Measurements from ENCODE around the gene RPS6KA1.

The RPS6KA1 gene

DNA sequence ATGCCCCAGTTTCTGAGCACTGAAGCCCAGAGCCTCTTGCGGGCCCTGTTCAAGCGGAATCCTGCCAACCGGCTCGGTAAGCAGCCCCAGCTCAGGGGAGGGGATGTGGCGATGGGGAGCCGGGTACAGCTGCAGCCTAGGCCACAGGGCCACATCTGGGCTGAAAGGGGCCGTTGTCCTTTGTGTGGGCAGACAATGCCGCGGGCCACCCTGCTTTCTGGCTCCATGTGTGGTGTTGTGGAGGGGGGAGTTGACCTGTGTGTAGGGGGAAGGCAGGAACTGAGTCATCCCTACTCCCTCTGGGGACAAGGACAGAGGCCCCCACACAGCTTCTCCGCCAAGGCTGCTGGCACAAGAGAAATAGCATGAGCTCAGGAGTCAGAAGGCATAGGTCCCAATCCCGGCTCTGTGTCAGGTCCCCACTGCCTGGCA, 26.0 kb downstream of the RPS6KA1 start:
- H3K9me3 ChIP-seq (ENCODE audit: low read length), result no peaks in the 10 kb centered on the region
- no peak overlapping the region for H3K4me3 ChIP-seq (ENCODE audit: low read depth, low read length, poor library complexity, severe bottlenecking)
- no peaks in the 10 kb centered on the region for H3K9me2 ChIP-seq (ENCODE audit: low read depth, low read length)
- H3K4me1 ChIP-seq (ENCODE audit: insufficient read depth, low read length, severe bottlenecking), result no peaks in the 10 kb centered on the region
- H3F3A ChIP-seq (ENCODE audit: insufficient read depth, low read length), result no peaks in the 10 kb centered on the region
- no peak overlapping the region for H2AFZ ChIP-seq (ENCODE audit: low read length)
- H3K36me3 ChIP-seq (ENCODE audit: insufficient read depth, low read length), result peaks cover 86% of the 10 kb centered on the region
- H3K27ac ChIP-seq (ENCODE audit: low read depth, low read length, poor library complexity, severe bottlenecking), result no peak overlapping the region
- no peaks in the 10 kb centered on the region for H3K79me2 ChIP-seq (ENCODE audit: insufficient read depth, low read length)
- no peak overlapping the region for H3K9ac ChIP-seq (ENCODE audit: low read length)
- no peaks in the 10 kb centered on the region for H3K27me3 ChIP-seq (ENCODE audit: insufficient read depth, low read length)
- H3K4me2 ChIP-seq (ENCODE audit: low read length), result no peak overlapping the region
- TF ChIP-seq, protein P1, sequence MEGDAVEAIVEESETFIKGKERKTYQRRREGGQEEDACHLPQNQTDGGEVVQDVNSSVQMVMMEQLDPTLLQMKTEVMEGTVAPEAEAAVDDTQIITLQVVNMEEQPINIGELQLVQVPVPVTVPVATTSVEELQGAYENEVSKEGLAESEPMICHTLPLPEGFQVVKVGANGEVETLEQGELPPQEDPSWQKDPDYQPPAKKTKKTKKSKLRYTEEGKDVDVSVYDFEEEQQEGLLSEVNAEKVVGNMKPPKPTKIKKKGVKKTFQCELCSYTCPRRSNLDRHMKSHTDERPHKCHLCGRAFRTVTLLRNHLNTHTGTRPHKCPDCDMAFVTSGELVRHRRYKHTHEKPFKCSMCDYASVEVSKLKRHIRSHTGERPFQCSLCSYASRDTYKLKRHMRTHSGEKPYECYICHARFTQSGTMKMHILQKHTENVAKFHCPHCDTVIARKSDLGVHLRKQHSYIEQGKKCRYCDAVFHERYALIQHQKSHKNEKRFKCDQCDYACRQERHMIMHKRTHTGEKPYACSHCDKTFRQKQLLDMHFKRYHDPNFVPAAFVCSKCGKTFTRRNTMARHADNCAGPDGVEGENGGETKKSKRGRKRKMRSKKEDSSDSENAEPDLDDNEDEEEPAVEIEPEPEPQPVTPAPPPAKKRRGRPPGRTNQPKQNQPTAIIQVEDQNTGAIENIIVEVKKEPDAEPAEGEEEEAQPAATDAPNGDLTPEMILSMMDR (IDR thresholded peaks at IDR 0.05; ENCODE audit: low read length), result no peak
- no peak for TF ChIP-seq EZH2 (IDR thresholded peaks at IDR 0.05; ENCODE audit: borderline replicate concordance, low read length)
- no peaks in the 10 kb centered on the region for H4K20me1 ChIP-seq (ENCODE audit: insufficient read depth, low read length)

DNA sequence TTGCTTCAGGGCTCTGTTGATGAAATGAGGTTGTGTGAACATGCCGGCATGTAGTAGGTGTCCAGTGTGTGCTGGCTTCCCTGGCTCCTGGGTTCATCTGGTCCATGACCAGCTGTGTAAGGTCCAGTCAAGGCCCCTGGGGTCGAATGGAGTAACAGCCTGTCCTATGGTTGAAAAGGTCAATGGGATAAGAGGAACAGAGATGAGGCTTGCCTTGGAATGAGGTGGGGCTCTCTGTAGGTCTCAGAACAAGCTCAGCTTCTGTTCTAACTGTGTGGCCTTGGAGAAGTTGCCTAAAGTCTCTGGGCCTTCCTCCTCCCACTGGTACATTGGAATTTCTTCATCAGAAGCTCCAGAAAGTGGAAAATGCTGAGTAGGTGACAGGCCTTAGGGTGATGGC, 26.6 kb downstream of the RPS6KA1 start:
- Histone ChIP-seq H3K9me2 (ENCODE audit: low read depth, low read length) (no peaks in the 10 kb centered on the region), H3K9ac (ENCODE audit: low read length) (no peak overlapping the region), H3K9me3 (ENCODE audit: low read length) (no peaks in the 10 kb centered on the region), H3K79me2 (ENCODE audit: insufficient read depth, low read length) (no peaks in the 10 kb centered on the region), H3K36me3 (ENCODE audit: insufficient read depth, low read length) (peaks cover 88% of the 10 kb centered on the region), H3K4me1 (ENCODE audit: insufficient read depth, low read length, severe bottlenecking) (no peaks in the 10 kb centered on the region), H2AFZ (ENCODE audit: low read length) (no peak overlapping the region), H4K20me1 (ENCODE audit: insufficient read depth, low read length) (no peaks in the 10 kb centered on the region), H3K27me3 (ENCODE audit: insufficient read depth, low read length) (no peaks in the 10 kb centered on the region), H3K4me2 (ENCODE audit: low read length) (no peak overlapping the region), H3K4me3 (ENCODE audit: low read depth, low read length, poor library complexity, severe bottlenecking) (no peak overlapping the region), H3F3A (ENCODE audit: insufficient read depth, low read length) (no peaks in the 10 kb centered on the region), H3K27ac (ENCODE audit: low read depth, low read length, poor library complexity, severe bottlenecking) (no peak overlapping the region)
- TF ChIP-seq EZH2 (IDR thresholded peaks at IDR 0.05; ENCODE audit: borderline replicate concordance, low read length), result no peak
- TF ChIP-seq, protein P1 (IDR thresholded peaks at IDR 0.05; ENCODE audit: low read length), result no peak

DNA sequence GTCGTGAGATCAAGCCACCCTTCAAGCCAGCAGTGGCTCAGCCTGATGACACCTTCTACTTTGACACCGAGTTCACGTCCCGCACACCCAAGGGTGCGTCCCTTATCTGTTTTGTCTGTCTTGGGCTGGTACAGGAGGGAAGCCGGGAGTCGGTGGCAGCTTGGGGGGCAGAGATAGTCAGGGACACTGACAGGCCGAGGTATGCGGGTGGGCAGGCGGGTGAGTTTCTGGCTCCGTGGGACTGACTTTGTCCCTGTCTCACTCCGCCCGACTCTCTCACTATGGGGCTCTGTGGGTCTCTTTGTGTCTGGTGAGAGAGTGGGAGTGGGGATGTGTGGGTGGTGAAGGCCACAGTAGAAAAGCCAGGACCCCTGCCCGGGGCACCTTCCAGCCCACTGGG, 27.4 kb downstream of the RPS6KA1 start:
- no peaks in the 10 kb centered on the region for H3K9me3 ChIP-seq (ENCODE audit: low read length)
- no peaks in the 10 kb centered on the region for H3F3A ChIP-seq (ENCODE audit: insufficient read depth, low read length)
- no peaks in the 10 kb centered on the region for H4K20me1 ChIP-seq (ENCODE audit: insufficient read depth, low read length)
- no peak overlapping the region for H3K4me3 ChIP-seq (ENCODE audit: low read depth, low read length, poor library complexity, severe bottlenecking)
- H3K4me1 ChIP-seq (ENCODE audit: insufficient read depth, low read length, severe bottlenecking), result no peaks in the 10 kb centered on the region
- no peak overlapping the region for H2AFZ ChIP-seq (ENCODE audit: low read length)
- no peaks in the 10 kb centered on the region for H3K9me2 ChIP-seq (ENCODE audit: low read depth, low read length)
- no peak overlapping the region for H3K9ac ChIP-seq (ENCODE audit: low read length)
- no peak for TF ChIP-seq EZH2 (IDR thresholded peaks at IDR 0.05; ENCODE audit: borderline replicate concordance, low read length)
- TF ChIP-seq, protein P1 (IDR thresholded peaks at IDR 0.05; ENCODE audit: low read length), result no peak
- peaks cover 88% of the 10 kb centered on the region for H3K36me3 ChIP-seq (ENCODE audit: insufficient read depth, low read length)
- H3K4me2 ChIP-seq (ENCODE audit: low read length), result no peak overlapping the region
- no peak overlapping the region for H3K27ac ChIP-seq (ENCODE audit: low read depth, low read length, poor library complexity, severe bottlenecking)
- H3K79me2 ChIP-seq (ENCODE audit: insufficient read depth, low read length), result no peaks in the 10 kb centered on the region
- no peaks in the 10 kb centered on the region for H3K27me3 ChIP-seq (ENCODE audit: insufficient read depth, low read length)

Data from OCI-LY1 (cell line).